ENCODE data around the gene NPTN. TPM values are rescaled to one million over a fixed set of nuclear protein-coding genes. Genes with fewer than 3 reads are reported as not detected.

NPTN gene
- total and polyA plus RNA-seq, 12 donors, result 89.9 to 212 (median 186) TPM

- Histone ChIP-seq H3K9me3 (no peaks in the 10 kb centered on the region), H3K4me1 (peaks cover 10 to 79% (median 74%) of the 10 kb centered on the region in 9 donors), H3K36me3 (no peaks in the 10 kb centered on the region), H3K4me3 (peak overlapping the region in 9 of 10 donors; percentile 88 to 98 (median 96)), H3K27me3 (no peaks in the 10 kb centered on the region), H3K27ac (peak overlapping the region; percentile 94 to 99 (median 98))
- 7 to 9% methylated on average over 4 of the region's 4 CpGs for WGBS, 2 donors
- intact Hi-C loops (cut with DNase I), result loop anchor here in 7 of 10 donors (5.0 to 10.0 kb wide), 7 partner anchors 34 to 336 kb away; no protein-coding TSS in a partner anchor
- DNase-seq (no peak), ATAC-seq (no peak)
- TF ChIP-seq, protein P1, sequence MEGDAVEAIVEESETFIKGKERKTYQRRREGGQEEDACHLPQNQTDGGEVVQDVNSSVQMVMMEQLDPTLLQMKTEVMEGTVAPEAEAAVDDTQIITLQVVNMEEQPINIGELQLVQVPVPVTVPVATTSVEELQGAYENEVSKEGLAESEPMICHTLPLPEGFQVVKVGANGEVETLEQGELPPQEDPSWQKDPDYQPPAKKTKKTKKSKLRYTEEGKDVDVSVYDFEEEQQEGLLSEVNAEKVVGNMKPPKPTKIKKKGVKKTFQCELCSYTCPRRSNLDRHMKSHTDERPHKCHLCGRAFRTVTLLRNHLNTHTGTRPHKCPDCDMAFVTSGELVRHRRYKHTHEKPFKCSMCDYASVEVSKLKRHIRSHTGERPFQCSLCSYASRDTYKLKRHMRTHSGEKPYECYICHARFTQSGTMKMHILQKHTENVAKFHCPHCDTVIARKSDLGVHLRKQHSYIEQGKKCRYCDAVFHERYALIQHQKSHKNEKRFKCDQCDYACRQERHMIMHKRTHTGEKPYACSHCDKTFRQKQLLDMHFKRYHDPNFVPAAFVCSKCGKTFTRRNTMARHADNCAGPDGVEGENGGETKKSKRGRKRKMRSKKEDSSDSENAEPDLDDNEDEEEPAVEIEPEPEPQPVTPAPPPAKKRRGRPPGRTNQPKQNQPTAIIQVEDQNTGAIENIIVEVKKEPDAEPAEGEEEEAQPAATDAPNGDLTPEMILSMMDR (IDR thresholded peaks at IDR 0.05), result no peak
These were observed 2.2 kb downstream of the NPTN start for GRCh38 chr15:73630921-73631362.

DNA sequence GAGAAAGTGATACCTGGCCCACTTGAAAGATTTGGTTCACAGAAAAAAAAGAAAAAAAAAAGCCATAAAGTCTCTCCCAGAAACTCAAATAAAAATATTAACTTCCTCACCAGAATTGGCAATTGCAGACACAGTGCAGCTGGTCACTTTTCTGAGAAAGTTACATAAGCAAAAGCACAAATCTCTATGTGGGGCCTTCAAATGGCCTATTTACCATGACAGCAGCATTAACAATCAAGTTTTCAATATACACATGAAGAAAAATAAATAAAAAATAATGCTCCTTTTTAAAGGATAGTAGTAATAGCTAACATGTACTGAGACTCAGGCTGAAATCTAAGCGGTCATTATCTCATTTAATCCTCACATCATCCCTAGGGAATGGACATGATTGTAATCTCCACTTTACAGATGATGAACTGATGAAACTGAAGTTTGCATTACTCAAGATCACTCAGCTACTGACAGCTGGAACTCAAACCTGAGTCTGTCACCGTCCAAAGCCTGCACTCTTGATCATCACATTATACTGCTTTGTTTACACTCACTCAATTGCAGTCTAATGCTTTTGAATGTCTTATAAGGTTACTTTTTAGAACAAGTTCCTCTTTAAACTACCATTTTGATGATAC is 3.3 kb downstream of the NPTN start:
- H3K36me3 ChIP-seq, result no peaks in the 10 kb centered on the region
- no peaks in the 10 kb centered on the region for H3K27me3 ChIP-seq
- no peaks in the 10 kb centered on the region for H3K9me3 ChIP-seq
- DNase-seq (no peak), ATAC-seq (no peak)
- H3K4me1 ChIP-seq, result peaks cover 11 to 85% (median 81%) of the 10 kb centered on the region in 9 donors
- TF ChIP-seq, protein P1 (IDR thresholded peaks at IDR 0.05), result no peak
- peak overlapping the region in 6 of 10 donors; percentile 92 to 98 (median 96) for H3K4me3 ChIP-seq
- intact Hi-C loops (cut with DNase I), result loop anchor here in 7 of 10 donors (5.0 to 10.0 kb wide), 7 partner anchors 33 to 335 kb away; no protein-coding TSS in a partner anchor
- 38 to 54% methylated on average over 2 of the region's 2 CpGs for WGBS, 2 donors
- peak overlapping the region in 8 of 10 donors; percentile 1 to 99 (median 98) for H3K27ac ChIP-seq

GRCh38 chr15:73628976-73629797 is 4.0 kb downstream of the NPTN start:
- intact Hi-C loops (cut with DNase I), result no loop called here
- Histone ChIP-seq H3K4me1 (peaks cover 11 to 86% (median 83%) of the 10 kb centered on the region in 9 donors), H3K27me3 (no peaks in the 10 kb centered on the region), H3K9me3 (no peaks in the 10 kb centered on the region), H3K4me3 (no peak overlapping the region), H3K27ac (peak overlapping the region in 7 of 10 donors; percentile 26 to 99 (median 98)), H3K36me3 (no peaks in the 10 kb centered on the region)
- 58 to 62% methylated on average over 7 of the region's 7 CpGs for WGBS, 2 donors
- ATAC-seq (no peak), DNase-seq (no peak)
- TF ChIP-seq, protein P1 (IDR thresholded peaks at IDR 0.05), result no peak

GRCh38 chr15:73628102-73628501 is 5.1 kb downstream of the NPTN start:
- TF ChIP-seq, protein P1 (IDR thresholded peaks at IDR 0.05), result no peak
- 50 to 63% methylated on average over 2 of the region's 2 CpGs for WGBS, 2 donors
- intact Hi-C loops (cut with DNase I), result no loop called here
- DNase-seq (no peak), ATAC-seq (no peak)
- Histone ChIP-seq H3K4me3 (no peak overlapping the region), H3K27ac (peak overlapping the region in 3 of 10 donors; percentile 7 to 99 (median 24)), H3K9me3 (no peaks in the 10 kb centered on the region), H3K27me3 (no peaks in the 10 kb centered on the region), H3K4me1 (peaks cover 11 to 90% (median 85%) of the 10 kb centered on the region in 9 donors), H3K36me3 (no peaks in the 10 kb centered on the region)
